H1 (cell line): Measurements from ENCODE around the gene NOC4L. TPM values are rescaled to one million over a fixed set of nuclear protein-coding genes. Genes with fewer than 3 reads are reported as not detected.

ENCODE experiments used
- ATF2 ChIP-seq: IDR thresholded peaks from 2 replicates; pipeline ENCODE4 v1.6.1; 2012; ENCODE audit warnings: low read length, inconsistent platforms
- BCL11A ChIP-seq, 2 experiments: IDR thresholded peaks; one replicate each; pipeline ENCODE4 v1.6.1; 2011; ENCODE audit warnings: low read depth in 2 of 2, low read length in 2 of 2, mild to moderate bottlenecking in 2 of 2
- CHD7 ChIP-seq: fragments of 300-600 bp; sonication (generic); IDR thresholded peaks from 2 replicates; pipeline ENCODE4 v1.7.1; 2012; ENCODE audit warnings: low read length, moderate library complexity, mild to moderate bottlenecking, inconsistent platforms; ENCODE audit not compliant: insufficient replicate concordance
- GTF2F1 ChIP-seq: IDR thresholded peaks from 2 replicates; pipeline ENCODE4 v1.6.1; 2012; ENCODE audit warnings: low read depth, low read length, improper control_type of control experiment, borderline replicate concordance
- TEAD4 ChIP-seq: IDR thresholded peaks from 2 replicates; pipeline ENCODE4 v1.6.1; 2012; ENCODE audit warnings: low read depth, low read length, inconsistent platforms, mixed read lengths
- polyA plus RNA-seq, 7 experiments: library from polyadenylated mRNA; depleted of rRNA in 3 of 7; stranded (reverse) in 5 of 7; unstranded in 2 of 7; fragments of >200 nt in 5 of 7; fragments of 200-250 nt in 2 of 7; gene quantifications; 1 replicate in 5 of 7; 2 replicates in 1 of 7; 4 replicates in 1 of 7; pipeline versions ENCODE4 v1.2.1 to v1.2.3, GENCODE V29; 2011 to 2013; ENCODE audit warnings: missing spikeins in 2 of 7, mixed read lengths in 2 of 7
- total RNA-seq: library from RNA; stranded (reverse); fragmentation: NEBNext Ultra II Directional; extraction: Animal tissue kit (Norgen Biotek cat#: 25700); gene quantifications from 2 replicates; pipeline ENCODE4 v1.2.1, GENCODE V29; 2021

Gene NOC4L
- total and polyA plus RNA-seq, 2 of the 8 experiments (the other 6 are each of a cell fraction or from before 2014, with no cell fraction given), result 26.8 to 40.3 TPM

GRCh38 chr12:132154341-132154761 lies 10.1 kb downstream of the NOC4L start (continued):
- TF ChIP-seq CHD7 (no peak), BCL11A (IDR thresholded peaks at IDR 0.05; ENCODE audit: low read depth in 2 of 2, low read length in 2 of 2) (no peak), ATF2 (no peak), TEAD4 (no peak), GTF2F1 (no peak)
